Lung microvascular endothelial cell (primary cell): ENCODE data around the gene MEIS3. TPM values are rescaled to one million over a fixed set of nuclear protein-coding genes. Genes with fewer than 3 reads are reported as not detected.

Experiments
- DNase-seq, 2 donors: peaks; one replicate each; pipeline versions ENCODE4 v3.0.0 to v3.0.0-alpha.2; 2010; ENCODE audit warnings: low read depth in 2 of 2
- total RNA-seq: library from RNA; depleted of rRNA; stranded (reverse); fragments of >200 nt; gene quantifications from 2 replicates; pipeline ENCODE4 v1.2.1, GENCODE V29; 2014

Gene MEIS3
- total RNA-seq, 1 donor from 2014 or later, result 0.20 TPM

GRCh38 chr19:47363758-47364531, 55.4 kb downstream of the MEIS3 start:
- DNase-seq, result peak; percentile 89 to 92

GRCh38 chr19:47362321-47362720, 57.0 kb downstream of the MEIS3 start:
- no peak for DNase-seq

- no peak for DNase-seq
These were observed 60.4 kb downstream of the MEIS3 start for GRCh38 chr19:47358936-47359335.

- DNase-seq, result peak in 1 of 2 donors; percentile 29
These were observed 61.3 kb downstream of the MEIS3 start for GRCh38 chr19:47357788-47358680.

- DNase-seq, result no peak
These were observed 62.4 kb downstream of the MEIS3 start for GRCh38 chr19:47356900-47357299.

- no peak for DNase-seq
These were observed 66.0 kb downstream of the MEIS3 start for GRCh38 chr19:47353307-47353712.

Other genes with a start within 250 kb of the MEIS3 start
- gene BBC3, start 188.3 kb downstream of the MEIS3 start, total RNA-seq, result 16.5 and 21.4 TPM in 2 replicates
- gene CCDC9, start 163.0 kb downstream of the MEIS3 start, total RNA-seq, result 3.3 and 4.6 TPM in 2 replicates
- 0.65 and 1.2 TPM in 2 replicates for gene INAFM1, start 144.6 kb downstream of the MEIS3 start, total RNA-seq
- not detected in 2 replicates for gene C5AR1, start 109.7 kb downstream of the MEIS3 start, total RNA-seq
- gene C5AR2, start 87.4 kb downstream of the MEIS3 start, total RNA-seq, result under 0.01 TPM in 2 replicates
- 4.1 and 5.2 TPM in 2 replicates for gene DHX34, start 70.2 kb downstream of the MEIS3 start, total RNA-seq
- gene SLC8A2, start 52.4 kb upstream of the MEIS3 start, total RNA-seq, result 0.22 TPM in 1 of 2 replicates, not detected in the other
- gene KPTN, start 64.7 kb upstream of the MEIS3 start, total RNA-seq, result 3.2 and 3.5 TPM in 2 replicates
- 61.1 and 69.5 TPM in 2 replicates for gene NAPA, start 95.5 kb upstream of the MEIS3 start, total RNA-seq
- 0.20 and 0.44 TPM in 2 replicates for gene ZNF541, start 153.6 kb upstream of the MEIS3 start, total RNA-seq
- gene BICRA, start 189.6 kb upstream of the MEIS3 start, total RNA-seq, result 2.8 and 3.1 TPM in 2 replicates